Thyroid gland (tissue), 4 donors: Measurements from ENCODE around the gene SIN3B. TPM values are rescaled to one million over a fixed set of nuclear protein-coding genes. Genes with fewer than 3 reads are reported as not detected.
"Not testable (repeated sequence)": the region's sequence is repeated elsewhere in the genome, so short reads cannot be mapped to it uniquely, and the experiment has no call there.

Source experiments
- DNase-seq, 2 donors: peaks; one replicate each; pipeline ENCODE4 v3.0.0-alpha.2; 2019
- H3K27ac ChIP-seq, 3 donors: fragments of 200-600 bp; sonication (generic); 1 replicate in 2 of 3; 2 replicates in 1 of 3; pipeline ENCODE4 v1.5.1; 2016 to 2019; ENCODE audit warnings: mild to moderate bottlenecking in 1 of 3, moderate library complexity in 1 of 3
- H3K27me3 ChIP-seq: fragments of 200-600 bp; sonication (generic); one replicate; pipeline ENCODE4 v1.5.1; 2019
- H3K36me3 ChIP-seq, 2 donors: fragments of 200-600 bp; sonication (generic); one replicate each; pipeline ENCODE4 v1.5.1; 2016 to 2019
- H3K4me1 ChIP-seq, 2 donors: fragments of 200-600 bp; sonication (generic); one replicate each; pipeline ENCODE4 v1.5.1; 2017 to 2019
- H3K4me3 ChIP-seq, 3 donors: fragments of 200-600 bp; sonication (generic); replicated peaks in 1 of 3; 1 replicate in 2 of 3; 2 replicates in 1 of 3; pipeline ENCODE4 v1.5.1; 2016; ENCODE audit warnings: mild to moderate bottlenecking in 1 of 3
- H3K9me3 ChIP-seq: fragments of 200-600 bp; sonication (generic); one replicate; pipeline ENCODE4 v1.5.1; 2017
- CTCF ChIP-seq, 6 experiments: fragments of 200-600 bp in 3 of 6; fragments of 450-650 bp in 3 of 6; sonication (generic) in 3 of 6; IDR thresholded peaks; one replicate each; pipeline ENCODE4 v1.5.1; 2016 to 2019; ENCODE audit warnings: antibody characterized with exemption in 6 of 6, mild to moderate bottlenecking in 2 of 6, inconsistent platforms in 1 of 6, moderate library complexity in 1 of 6
- POLR2A ChIP-seq, 2 donors: fragments of 450-650 bp; IDR thresholded peaks; one replicate each; pipeline ENCODE4 v1.6.1; 2017; ENCODE audit warnings: antibody characterized with exemption in 2 of 2, mild to moderate bottlenecking in 2 of 2, moderate library complexity in 1 of 2
- WGBS, 2 donors: methylation state at CpG; one replicate each; pipeline ENCODE4 v1.1.5; 2017; 5-methylcytosine and 5-hydroxymethylcytosine counted together
- intact Hi-C: fragments of 100-400 bp; cut with DNase I; formaldehyde crosslinking; loops from one replicate; pipeline ENCODE4 v1.15.1; 2023
- total RNA-seq, 4 donors: library from RNA; depleted of rRNA; stranded (reverse); fragments of >200 nt; gene quantifications; one replicate each; pipeline ENCODE4 v1.2.3, GENCODE V29; 2016

Gene SIN3B
- total RNA-seq, 4 donors from 2014 or later, result 33.6 to 65.9 (median 47.6) TPM

- H3K27me3 ChIP-seq, result no peaks in the 10 kb centered on the region
- peak overlapping the region; percentile 23 to 61 (median 54) for H3K27ac ChIP-seq
- 94 to 96% methylated on average over 20 to 21 of the region's 21 CpGs for WGBS, 2 donors
- H3K4me3 ChIP-seq, result no peak overlapping the region
- intact Hi-C loops, result no loop called here
- DNase-seq, result no peak
- H3K4me1 ChIP-seq, result peaks cover 4 to 16% of the 10 kb centered on the region in 2 donors
- TF ChIP-seq CTCF (IDR thresholded peaks at IDR 0.05) (no peak), POLR2A (IDR thresholded peaks at IDR 0.05) (no peak)
- H3K9me3 ChIP-seq, result no peaks in the 10 kb centered on the region
- peaks cover 65 to 67% of the 10 kb centered on the region in 2 donors for H3K36me3 ChIP-seq
Measured at GRCh38 chr19:16872728-16873127, 43.5 kb downstream of the SIN3B start.

- Histone ChIP-seq H3K36me3 (peaks cover 68 to 70% of the 10 kb centered on the region in 2 donors), H3K27ac (peak overlapping the region in 1 of 3 donors; percentile 54)
Measured at GRCh38 chr19:16873594-16873993, 44.4 kb downstream of the SIN3B start.

GRCh38 chr19:16874250-16874977, 45.2 kb downstream of the SIN3B start:
- H3K27ac ChIP-seq, result peak overlapping the region in 1 of 3 donors; percentile 54
- 81 to 90% methylated on average over 1 of the region's 1 CpG for WGBS, 2 donors
- H3K4me3 ChIP-seq, result no peak overlapping the region
- TF ChIP-seq POLR2A (IDR thresholded peaks at IDR 0.05) (no peak), CTCF (IDR thresholded peaks at IDR 0.05) (no peak)
- H3K9me3 ChIP-seq, result no peaks in the 10 kb centered on the region
- peaks cover 4 to 16% of the 10 kb centered on the region in 2 donors for H3K4me1 ChIP-seq
- intact Hi-C loops, result no loop called here
- no peaks in the 10 kb centered on the region for H3K27me3 ChIP-seq
- no peak for DNase-seq
- peaks cover 69 to 70% of the 10 kb centered on the region in 2 donors for H3K36me3 ChIP-seq

More at GRCh38 chr19:16873594-16873993, 44.4 kb downstream of the SIN3B start:
- intact Hi-C loops, result no loop called here
- Histone ChIP-seq H3K27me3 (no peaks in the 10 kb centered on the region), H3K4me1 (peaks cover 4 to 16% of the 10 kb centered on the region in 2 donors), H3K9me3 (no peaks in the 10 kb centered on the region), H3K4me3 (no peak overlapping the region)
- 87 to 96% methylated on average over 3 of the region's 3 CpGs for WGBS, 2 donors
- TF ChIP-seq POLR2A (IDR thresholded peaks at IDR 0.05) (no peak), CTCF (IDR thresholded peaks at IDR 0.05) (no peak)
- no peak for DNase-seq

GRCh38 chr19:16874978-16875299, 45.7 kb downstream of the SIN3B start:
- H3K27me3 ChIP-seq, H3K9me3 ChIP-seq, intact Hi-C loops, H3K4me3 ChIP-seq, DNase-seq: not testable (repeated sequence)
- Histone ChIP-seq H3K36me3 (peaks cover 68 to 69% of the 10 kb centered on the region in 2 donors), H3K4me1 (peaks cover 4 to 16% of the 10 kb centered on the region in 2 donors), H3K27ac (peak overlapping the region in 1 of 3 donors; percentile 54)

- TF ChIP-seq POLR2A (IDR thresholded peaks at IDR 0.05) (no peak), CTCF (IDR thresholded peaks at IDR 0.05) (no peak)
- Histone ChIP-seq H3K9me3 (no peaks in the 10 kb centered on the region), H3K4me3 (no peak overlapping the region), H3K4me1 (peaks cover 4 to 16% of the 10 kb centered on the region in 2 donors), H3K27me3 (no peaks in the 10 kb centered on the region), H3K27ac (peak overlapping the region in 2 of 3 donors; percentile 17 to 61), H3K36me3 (peaks cover 60 to 61% of the 10 kb centered on the region in 2 donors)
- DNase-seq, result no peak
- WGBS, 2 donors, result 92 to 94% methylated on average over 26 to 32 of the region's 39 CpGs
- intact Hi-C loops, result no loop called here
Measured at GRCh38 chr19:16875584-16876555, 46.7 kb downstream of the SIN3B start.
